ENCODE results near the gene GALNT1.

GRCh38 chr18:35711227-35711626, 129.7 kb downstream of the GALNT1 start:
- TF ChIP-seq CTCF (conservative IDR thresholded peaks at IDR 0.05; ENCODE audit: low read depth, low read length), result no peak
- TF ChIP-seq EZH2 (IDR thresholded peaks at IDR 0.05; ENCODE audit: borderline replicate concordance, low read depth, low read length, poor library complexity, severe bottlenecking), result no peak
